Measurements from ENCODE around the gene DTYMK. TPM values are rescaled to one million over a fixed set of nuclear protein-coding genes. Genes with fewer than 3 reads are reported as not detected.

The DTYMK gene
- total RNA-seq, 4 donors from 2014 or later = 14.6 to 40.3 (median 21.9) TPM

- intact Hi-C loops (cut with DNase I) = no loop called here
- H3K4me3 ChIP-seq = no peak overlapping the region
- peaks cover 6 to 98% (median 10%) of the 10 kb centered on the region in 3 donors for H3K36me3 ChIP-seq
- H3K27ac ChIP-seq = no peak overlapping the region
- no peak for TF ChIP-seq CTCF (IDR thresholded peaks at IDR 0.05)
- no peak for TF ChIP-seq POLR2A (IDR thresholded peaks at IDR 0.05)
- DNase-seq = no peak
- WGBS, 2 donors = 100% methylated on average over 1 of the region's 24 CpGs; no CpG with 5 or more reads in 1 of the 2 donors
- H3K9me3 ChIP-seq = no peaks in the 10 kb centered on the region
- peaks cover 0 to 9% (median 0%) of the 10 kb centered on the region in 3 donors for H3K4me1 ChIP-seq
- no peaks in the 10 kb centered on the region for H3K27me3 ChIP-seq
Observed at GRCh38 chr2:241677392-241677791, 9.2 kb downstream of the DTYMK start.

- H3K27ac ChIP-seq = no peak overlapping the region
- peaks cover 0 to 9% (median 0%) of the 10 kb centered on the region in 3 donors for H3K4me1 ChIP-seq
- intact Hi-C loops (cut with DNase I) = no loop called here
- peaks cover 11 to 98% (median 14%) of the 10 kb centered on the region in 3 donors for H3K36me3 ChIP-seq
- 72 to 90% methylated on average over 2 to 6 of the region's 17 CpGs for WGBS, 2 donors
- no peaks in the 10 kb centered on the region for H3K9me3 ChIP-seq
- no peak overlapping the region for H3K4me3 ChIP-seq
- DNase-seq = no peak
- no peaks in the 10 kb centered on the region for H3K27me3 ChIP-seq
- TF ChIP-seq POLR2A (IDR thresholded peaks at IDR 0.05) = no peak
- no peak for TF ChIP-seq CTCF (IDR thresholded peaks at IDR 0.05)
Observed at GRCh38 chr2:241676665-241677064, 9.9 kb downstream of the DTYMK start.

GRCh38 chr2:241675885-241676284, 10.7 kb downstream of the DTYMK start:
- Histone ChIP-seq H3K27ac (no peak overlapping the region), H3K27me3 (no peaks in the 10 kb centered on the region), H3K4me1 (peaks cover 0 to 2% (median 0%) of the 10 kb centered on the region in 3 donors), H3K4me3 (no peak overlapping the region), H3K9me3 (no peaks in the 10 kb centered on the region), H3K36me3 (peaks cover 14 to 98% (median 17%) of the 10 kb centered on the region in 3 donors)
- no peak for TF ChIP-seq POLR2A (IDR thresholded peaks at IDR 0.05)
- no peak for TF ChIP-seq CTCF (IDR thresholded peaks at IDR 0.05)
- WGBS, 2 donors = 71 to 92% methylated on average over 2 to 3 of the region's 17 CpGs
- intact Hi-C loops (cut with DNase I) = no loop called here
- no peak for DNase-seq

GRCh38 chr2:241673797-241674725, 12.6 kb downstream of the DTYMK start:
- Histone ChIP-seq H3K4me3 (no peak overlapping the region), H3K36me3 (peaks cover 14 to 99% (median 25%) of the 10 kb centered on the region in 3 donors), H3K9me3 (no peaks in the 10 kb centered on the region), H3K4me1 (no peaks in the 10 kb centered on the region), H3K27me3 (no peaks in the 10 kb centered on the region), H3K27ac (no peak overlapping the region)
- no peak for DNase-seq
- WGBS, 2 donors = 69 to 74% methylated on average over 11 to 18 of the region's 21 CpGs
- TF ChIP-seq POLR2A (IDR thresholded peaks at IDR 0.05) = no peak
- TF ChIP-seq CTCF (IDR thresholded peaks at IDR 0.05) = no peak
- intact Hi-C loops (cut with DNase I) = no loop called here

- intact Hi-C loops (cut with DNase I) = no loop called here
Observed at GRCh38 chr2:241673189-241673663, 13.4 kb downstream of the DTYMK start.

More at GRCh38 chr2:241673189-241673663, 13.4 kb downstream of the DTYMK start:
- Histone ChIP-seq H3K9me3 (no peaks in the 10 kb centered on the region), H3K27me3 (no peaks in the 10 kb centered on the region), H3K4me1 (no peaks in the 10 kb centered on the region), H3K27ac (no peak overlapping the region), H3K36me3 (peaks cover 17 to 99% (median 28%) of the 10 kb centered on the region in 3 donors), H3K4me3 (no peak overlapping the region)
- TF ChIP-seq CTCF (IDR thresholded peaks at IDR 0.05) (no peak), POLR2A (IDR thresholded peaks at IDR 0.05) (no peak)
- WGBS, 2 donors = 89 to 96% methylated on average over 8 to 15 of the region's 18 CpGs
- DNase-seq = no peak
